ENCODE measurements around the gene ZNF496.
"Not testable (repeated sequence)": the region's sequence is repeated elsewhere in the genome, so short reads cannot be mapped to it uniquely, and the experiment has no call there.

Gene ZNF496

DNA sequence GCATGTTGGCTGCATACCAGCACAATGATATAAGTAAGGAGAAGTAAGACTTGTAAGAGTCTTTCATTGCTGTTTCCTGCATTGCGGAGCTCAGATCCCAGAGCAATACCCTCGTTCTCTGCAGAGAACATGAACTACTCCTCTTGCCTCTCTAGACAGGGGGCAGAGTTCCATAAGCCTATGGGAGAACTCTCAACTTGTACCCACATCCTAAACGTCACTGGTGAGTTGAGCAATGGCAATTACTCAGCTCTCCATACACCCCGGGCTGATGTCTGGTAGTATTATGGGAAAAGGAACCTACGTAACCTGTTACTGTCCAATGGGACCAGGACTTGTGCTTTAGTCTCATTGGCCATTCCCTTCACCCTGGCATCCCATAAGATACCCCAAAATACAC is 27.3 kb upstream of the ZNF496 start (continued):
- no peak for TF ChIP-seq ZNF561 (tag by site-specific recombination; IDR thresholded peaks at IDR 0.05; ENCODE audit: borderline replicate concordance)
- no peak for TF ChIP-seq ZNF624 (tag by site-specific recombination; IDR thresholded peaks at IDR 0.05)
- TF ChIP-seq ZNF660 (tag by site-specific recombination; IDR thresholded peaks at IDR 0.05) = no peak

DNA sequence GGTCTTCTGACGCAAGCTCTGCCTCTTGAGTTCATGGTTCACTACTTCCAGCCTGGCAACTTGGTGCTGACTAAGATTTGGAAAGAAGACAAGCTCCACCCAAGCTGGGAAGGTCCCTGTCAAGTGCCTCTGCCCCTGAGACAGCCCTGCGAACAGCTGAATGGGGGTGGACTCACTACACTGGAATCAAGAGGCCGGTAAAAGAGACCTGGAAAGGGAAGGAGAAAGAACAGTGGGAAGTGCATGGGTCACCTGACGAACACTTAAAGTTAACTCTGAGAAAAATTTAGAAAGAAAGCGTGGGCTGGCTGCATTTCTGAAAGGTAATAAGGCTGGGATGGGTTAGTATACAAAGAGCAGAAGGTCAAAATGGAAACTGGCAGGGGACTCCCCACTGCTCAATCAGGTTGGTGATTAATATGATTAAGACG is 26.1 kb upstream of the ZNF496 start:
- H3K4me3 ChIP-seq (ENCODE audit: low read depth, low read length) = no peak overlapping the region
- ChIA-PET CTCF (no interaction called here), POLR2A (no interaction called here)
- TF ChIP-seq ZIC2 (tag by site-specific recombination; IDR thresholded peaks at IDR 0.05) (no peak), KLF17 (tag by site-specific recombination; IDR thresholded peaks at IDR 0.05) (0 out of 2 replicates have a peak, but pooled peaks have one; percentile 18), ZNF629 (tag by site-specific recombination; IDR thresholded peaks at IDR 0.05) (peak; percentile 31; the same call in 1 of the 2 replicates), ZNF830 (tag by site-specific recombination; IDR thresholded peaks at IDR 0.05; ENCODE audit: low read depth) (no peak), ZNF394 (tag by site-specific recombination; IDR thresholded peaks at IDR 0.05; ENCODE audit: borderline replicate concordance) (no peak), ZNF112 (tag by site-specific recombination; IDR thresholded peaks at IDR 0.05) (no peak), ZNF133 (tag by site-specific recombination; IDR thresholded peaks at IDR 0.05) (no peak), ZNF140 (tag by site-specific recombination; IDR thresholded peaks at IDR 0.05) (no peak)
- TF ChIP-seq, protein P1, sequence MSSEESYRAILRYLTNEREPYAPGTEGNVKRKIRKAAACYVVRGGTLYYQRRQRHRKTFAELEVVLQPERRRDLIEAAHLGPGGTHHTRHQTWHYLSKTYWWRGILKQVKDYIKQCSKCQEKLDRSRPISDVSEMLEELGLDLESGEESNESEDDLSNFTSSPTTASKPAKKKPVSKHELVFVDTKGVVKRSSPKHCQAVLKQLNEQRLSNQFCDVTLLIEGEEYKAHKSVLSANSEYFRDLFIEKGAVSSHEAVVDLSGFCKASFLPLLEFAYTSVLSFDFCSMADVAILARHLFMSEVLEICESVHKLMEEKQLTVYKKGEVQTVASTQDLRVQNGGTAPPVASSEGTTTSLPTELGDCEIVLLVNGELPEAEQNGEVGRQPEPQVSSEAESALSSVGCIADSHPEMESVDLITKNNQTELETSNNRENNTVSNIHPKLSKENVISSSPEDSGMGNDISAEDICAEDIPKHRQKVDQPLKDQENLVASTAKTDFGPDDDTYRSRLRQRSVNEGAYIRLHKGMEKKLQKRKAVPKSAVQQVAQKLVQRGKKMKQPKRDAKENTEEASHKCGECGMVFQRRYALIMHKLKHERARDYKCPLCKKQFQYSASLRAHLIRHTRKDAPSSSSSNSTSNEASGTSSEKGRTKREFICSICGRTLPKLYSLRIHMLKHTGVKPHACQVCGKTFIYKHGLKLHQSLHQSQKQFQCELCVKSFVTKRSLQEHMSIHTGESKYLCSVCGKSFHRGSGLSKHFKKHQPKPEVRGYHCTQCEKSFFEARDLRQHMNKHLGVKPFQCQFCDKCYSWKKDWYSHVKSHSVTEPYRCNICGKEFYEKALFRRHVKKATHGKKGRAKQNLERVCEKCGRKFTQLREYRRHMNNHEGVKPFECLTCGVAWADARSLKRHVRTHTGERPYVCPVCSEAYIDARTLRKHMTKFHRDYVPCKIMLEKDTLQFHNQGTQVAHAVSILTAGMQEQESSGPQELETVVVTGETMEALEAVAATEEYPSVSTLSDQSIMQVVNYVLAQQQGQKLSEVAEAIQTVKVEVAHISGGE (tag by site-specific recombination; conservative IDR thresholded peaks at IDR 0.05; ENCODE audit: low read depth) = no peak
- TF ChIP-seq, protein P2, sequence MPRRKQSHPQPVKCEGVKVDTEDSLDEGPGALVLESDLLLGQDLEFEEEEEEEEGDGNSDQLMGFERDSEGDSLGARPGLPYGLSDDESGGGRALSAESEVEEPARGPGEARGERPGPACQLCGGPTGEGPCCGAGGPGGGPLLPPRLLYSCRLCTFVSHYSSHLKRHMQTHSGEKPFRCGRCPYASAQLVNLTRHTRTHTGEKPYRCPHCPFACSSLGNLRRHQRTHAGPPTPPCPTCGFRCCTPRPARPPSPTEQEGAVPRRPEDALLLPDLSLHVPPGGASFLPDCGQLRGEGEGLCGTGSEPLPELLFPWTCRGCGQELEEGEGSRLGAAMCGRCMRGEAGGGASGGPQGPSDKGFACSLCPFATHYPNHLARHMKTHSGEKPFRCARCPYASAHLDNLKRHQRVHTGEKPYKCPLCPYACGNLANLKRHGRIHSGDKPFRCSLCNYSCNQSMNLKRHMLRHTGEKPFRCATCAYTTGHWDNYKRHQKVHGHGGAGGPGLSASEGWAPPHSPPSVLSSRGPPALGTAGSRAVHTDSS (tag by site-specific recombination; IDR thresholded peaks at IDR 0.05) = no peak
- no peaks in the 10 kb centered on the region for H3K36me3 ChIP-seq (ENCODE audit: control insufficient read depth in 2 of 2, insufficient read depth in 1 of 2, low read length in 2 of 2)
- no peaks in the 10 kb centered on the region for H3K9me3 ChIP-seq (ENCODE audit: control insufficient read depth, insufficient read depth, low read depth, low read length)
- H3K27ac ChIP-seq (ENCODE audit: extremely low read depth, low read depth, low read length) = no peak overlapping the region
- H3K4me1 ChIP-seq (ENCODE audit: control insufficient read depth, insufficient read depth, low read length) = no peaks in the 10 kb centered on the region

- CTCF ChIA-PET = no interaction called here
- POLR2A ChIA-PET = no interaction called here
- Histone ChIP-seq H3K27ac (ENCODE audit: extremely low read depth, low read depth, low read length) (no peak overlapping the region), H3K4me3 (ENCODE audit: low read depth, low read length) (no peak overlapping the region), H3K4me1 (ENCODE audit: control insufficient read depth, insufficient read depth, low read length) (no peaks in the 10 kb centered on the region), H3K36me3 (ENCODE audit: control insufficient read depth in 2 of 2, insufficient read depth in 1 of 2, low read length in 2 of 2) (no peaks in the 10 kb centered on the region), H3K9me3 (ENCODE audit: control insufficient read depth, insufficient read depth, low read depth, low read length) (no peaks in the 10 kb centered on the region)
- TF ChIP-seq ZFHX2 (tag by site-specific recombination; conservative IDR thresholded peaks at IDR 0.05) (peak; percentile 52), ZNF768 (tag by site-specific recombination; IDR thresholded peaks at IDR 0.05) (no peak), EGR2 (tag by site-specific recombination; IDR thresholded peaks at IDR 0.05; ENCODE audit: low read depth) (peak; percentile 46; the same call in 1 of the 2 replicates)
Observed at GRCh38 chr1:247357052-247357780, 25.5 kb upstream of the ZNF496 start.

DNA sequence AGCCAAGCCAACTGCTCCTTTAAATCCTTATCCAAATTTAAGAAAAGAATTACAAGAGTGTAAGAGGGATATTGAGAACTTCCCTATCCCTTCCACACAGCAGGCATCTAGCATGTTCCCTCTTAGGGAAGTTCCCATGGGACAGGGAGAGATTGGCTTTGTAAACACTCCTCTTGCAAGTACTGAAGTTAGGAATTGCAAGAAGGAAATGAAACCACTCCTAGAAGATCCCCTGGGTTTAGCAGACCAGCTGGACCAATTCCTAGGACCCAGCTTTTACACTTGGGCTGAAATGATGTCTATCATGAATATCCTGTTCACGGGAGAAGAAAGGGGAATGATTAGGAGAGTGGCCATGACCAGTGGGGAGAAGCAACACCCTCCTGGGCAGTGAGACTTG is 23.5 kb upstream of the ZNF496 start:
- CTCF ChIA-PET; H3K9me3 ChIP-seq (ENCODE audit: control insufficient read depth, insufficient read depth, low read depth, low read length); H3K36me3 ChIP-seq (ENCODE audit: control insufficient read depth in 2 of 2, insufficient read depth in 1 of 2, low read length in 2 of 2); H3K4me1 ChIP-seq (ENCODE audit: control insufficient read depth, insufficient read depth, low read length); H3K27ac ChIP-seq (ENCODE audit: extremely low read depth, low read depth, low read length); POLR2A ChIA-PET; H3K4me3 ChIP-seq (ENCODE audit: low read depth, low read length): not testable (repeated sequence)
